ENCODE results near the gene VSTM2L. TPM values are rescaled to one million over a fixed set of nuclear protein-coding genes. Genes with fewer than 3 reads are reported as not detected.
A peak's percentile ranks its signal among the peaks of the same experiment; 100 is the strongest.

The VSTM2L gene
- polyA plus RNA-seq, 1 of the 3 experiments (the other 2 are of a cell fraction), result 5.1 TPM

- Histone ChIP-seq H3K36me3 (replicated peaks in 1 of 2; ENCODE audit: control insufficient read depth in 1 of 2, insufficient read depth in 2 of 2, low read length in 1 of 2) (no peaks in the 10 kb centered on the region), H3K79me2 (ENCODE audit: insufficient read depth) (no peaks in the 10 kb centered on the region), H3K4me3 (ENCODE audit: low read depth in 2 of 2, low read length in 1 of 2) (no peak overlapping the region), H4K20me1 (ENCODE audit: insufficient read depth) (no peaks in the 10 kb centered on the region), H3F3A (replicated peaks; ENCODE audit: insufficient read depth) (no peaks in the 10 kb centered on the region), H3K4me1 (ENCODE audit: control insufficient read depth in 1 of 2, insufficient read depth in 2 of 2, low read depth in 1 of 2, low read length in 1 of 2) (peaks cover 14 to 48% of the 10 kb centered on the region in 2 experiments; a peak in 2 of 4 replicates), H3K9ac (no peak overlapping the region), H3K27ac (ENCODE audit: low read depth in 2 of 2, low read length in 1 of 2) (no peak overlapping the region), H3K27me3 (ENCODE audit: insufficient read depth) (peaks cover 8% of the 10 kb centered on the region; the same call in 1 of the 2 replicates), H3K9me2 (no peaks in the 10 kb centered on the region), H2AFZ (ENCODE audit: low read depth) (no peak overlapping the region), H3K9me3 (no peaks in the 10 kb centered on the region), H3K4me2 (no peak overlapping the region)
- DNase-seq, result no peak
- POLR2A ChIA-PET, result interaction anchor here (0.7 to 1.3 kb wide), 3 partner anchors 72 to 79 kb away, joined by 3 to 12 read pairs (median 4); no protein-coding TSS in a partner anchor
- TF ChIP-seq FOXM1 (IDR thresholded peaks at IDR 0.05; ENCODE audit: low read depth) (no peak), NFIC (IDR thresholded peaks at IDR 0.05; ENCODE audit: borderline replicate concordance) (no peak), RXRA (IDR thresholded peaks at IDR 0.05; ENCODE audit: borderline replicate concordance, low read depth) (no peak), NRF1 (IDR thresholded peaks at IDR 0.05; ENCODE audit: low read depth, low read length) (no peak), SMC3 (IDR thresholded peaks at IDR 0.05; ENCODE audit: low read depth, low read length) (no peak), MAX (IDR thresholded peaks at IDR 0.05; ENCODE audit: low read depth) (no peak)
- CTCF ChIA-PET, result interaction anchor here (0.7 to 2.5 kb wide), 9 partner anchors 13 to 351 kb away, joined by 3 to 12 read pairs (median 4); partner anchors contain the start of gene VSTM2L
- WGBS (ENCODE audit: low lambda C conversion rate), result 91% methylated on average over 6 of the region's 10 CpGs
Observed at GRCh38 chr20:37915434-37915787, 12.5 kb downstream of the VSTM2L start.

- POLR2A ChIA-PET, result no interaction called here
- Histone ChIP-seq H3K4me3 (ENCODE audit: low read depth in 2 of 2, low read length in 1 of 2) (no peak overlapping the region), H3K9ac (no peak overlapping the region), H3K27me3 (ENCODE audit: insufficient read depth) (peaks cover 8% of the 10 kb centered on the region; the same call in 1 of the 2 replicates), H3K4me1 (ENCODE audit: control insufficient read depth in 1 of 2, insufficient read depth in 2 of 2, low read depth in 1 of 2, low read length in 1 of 2) (peaks cover 14 to 54% of the 10 kb centered on the region in 2 experiments; a peak in 3 of 4 replicates), H3K79me2 (ENCODE audit: insufficient read depth) (no peaks in the 10 kb centered on the region), H3F3A (replicated peaks; ENCODE audit: insufficient read depth) (no peaks in the 10 kb centered on the region), H3K9me3 (no peaks in the 10 kb centered on the region), H3K9me2 (no peaks in the 10 kb centered on the region), H3K4me2 (no peak overlapping the region), H4K20me1 (ENCODE audit: insufficient read depth) (no peaks in the 10 kb centered on the region), H3K36me3 (replicated peaks in 1 of 2; ENCODE audit: control insufficient read depth in 1 of 2, insufficient read depth in 2 of 2, low read length in 1 of 2) (no peaks in the 10 kb centered on the region), H3K27ac (ENCODE audit: low read depth in 2 of 2, low read length in 1 of 2) (no peak overlapping the region), H2AFZ (ENCODE audit: low read depth) (no peak overlapping the region)
- peak; percentile 67 for DNase-seq
- TF ChIP-seq CHD2 (IDR thresholded peaks at IDR 0.05; ENCODE audit: low read length, partially characterized antibody), result no peak
- no peak for TF ChIP-seq EZH2phosphoT487 (IDR thresholded peaks at IDR 0.05; ENCODE audit: borderline replicate concordance, low read depth)
- TF ChIP-seq POLR2AphosphoS5 (IDR thresholded peaks at IDR 0.05; ENCODE audit: low read depth, low read length), result no peak
- no peak for TF ChIP-seq FOXJ3 (CRISPR knock-in tag; IDR thresholded peaks at IDR 0.05)
- TF ChIP-seq MXI1 (IDR thresholded peaks at IDR 0.05; ENCODE audit: low read depth, low read length), result no peak
- TF ChIP-seq JUND (IDR thresholded peaks at IDR 0.05), result no peak
- no peak for TF ChIP-seq TAF1 (IDR thresholded peaks at IDR 0.05; ENCODE audit: borderline replicate concordance, low read depth, low read length)
- TF ChIP-seq RXRA (IDR thresholded peaks at IDR 0.05; ENCODE audit: borderline replicate concordance, low read depth), result no peak
- 58% methylated on average over 21 of the region's 21 CpGs for WGBS (ENCODE audit: low lambda C conversion rate)
- CTCF ChIA-PET, result interaction anchor here (0.9 to 2.5 kb wide), 5 partner anchors 14 to 352 kb away, joined by 3 to 12 read pairs (median 4); partner anchors contain the start of gene VSTM2L
Observed at GRCh38 chr20:37915800-37916570, 13.1 kb downstream of the VSTM2L start.

All from SK-N-SH (cell line).